T47D (cell line): ENCODE measurements around the gene TMEM266.
"Not testable (repeated sequence)": the region's sequence is repeated elsewhere in the genome, so short reads cannot be mapped to it uniquely, and the experiment has no call there.

Source experiments
- DNase-seq, 2 experiments: peaks; one replicate each; pipeline versions ENCODE4 v3.0.0 to v3.0.0-alpha.2; 2011 to 2012; ENCODE audit warnings: low read depth in 1 of 2, low spot score in 1 of 2
- JUND ChIP-seq: IDR thresholded peaks from 2 replicates; pipeline ENCODE4 v1.6.1; 2012; ENCODE audit warnings: low read depth
- in situ Hi-C: cut with HindIII; loops from 2 replicates; pipeline ENCODE4 v1.10.0; 2016; ENCODE audit warnings: low sequenced_read_pairs, low pct_unique_long_range_greater_than_20kb

Gene TMEM266, protein sequence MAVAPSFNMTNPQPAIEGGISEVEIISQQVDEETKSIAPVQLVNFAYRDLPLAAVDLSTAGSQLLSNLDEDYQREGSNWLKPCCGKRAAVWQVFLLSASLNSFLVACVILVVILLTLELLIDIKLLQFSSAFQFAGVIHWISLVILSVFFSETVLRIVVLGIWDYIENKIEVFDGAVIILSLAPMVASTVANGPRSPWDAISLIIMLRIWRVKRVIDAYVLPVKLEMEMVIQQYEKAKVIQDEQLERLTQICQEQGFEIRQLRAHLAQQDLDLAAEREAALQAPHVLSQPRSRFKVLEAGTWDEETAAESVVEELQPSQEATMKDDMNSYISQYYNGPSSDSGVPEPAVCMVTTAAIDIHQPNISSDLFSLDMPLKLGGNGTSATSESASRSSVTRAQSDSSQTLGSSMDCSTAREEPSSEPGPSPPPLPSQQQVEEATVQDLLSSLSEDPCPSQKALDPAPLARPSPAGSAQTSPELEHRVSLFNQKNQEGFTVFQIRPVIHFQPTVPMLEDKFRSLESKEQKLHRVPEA

DNA sequence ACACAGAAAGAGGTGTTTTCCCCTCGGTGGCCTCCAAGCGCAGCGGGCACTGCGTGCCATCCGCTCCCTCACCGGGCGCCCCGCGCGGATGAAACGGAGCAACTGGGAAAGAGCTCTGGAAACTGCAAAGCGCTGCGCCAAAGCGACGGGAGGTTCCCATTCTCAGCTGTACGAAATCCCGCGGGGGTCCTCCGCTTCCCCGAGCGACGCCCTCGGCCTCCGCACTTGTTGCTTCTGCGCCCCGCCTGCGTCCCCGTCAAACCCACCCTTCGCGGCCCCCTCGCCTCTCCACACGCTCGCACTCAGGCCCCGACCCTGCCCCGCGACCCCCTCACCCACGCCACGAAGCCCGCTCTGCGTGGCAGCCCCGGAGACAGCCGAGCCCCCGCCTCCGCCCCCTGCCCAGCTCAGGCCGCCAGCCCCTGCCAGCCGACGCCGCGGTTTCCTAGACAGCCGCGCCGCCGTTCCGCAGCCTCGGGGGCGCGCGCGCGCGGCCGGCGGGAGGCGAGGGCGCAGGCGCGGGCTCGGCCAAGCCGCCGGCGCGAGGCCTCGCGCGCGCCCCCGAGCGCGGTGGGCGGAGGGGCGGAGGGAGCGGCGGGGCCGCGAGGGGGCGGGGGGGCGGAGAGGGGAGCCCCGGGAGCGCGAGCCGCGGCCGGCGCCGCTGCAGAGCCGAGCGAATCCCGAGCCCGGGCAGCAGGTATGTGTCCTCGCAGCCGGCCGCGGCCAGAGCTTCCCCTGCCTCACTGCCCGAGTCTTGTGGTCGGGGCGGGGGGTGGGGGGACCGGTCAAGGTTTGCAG is at the start of gene TMEM266:
TMEM266 (plus strand) TSS at position 666 of the 798 bp plus-strand sequence. CDS start 74,279 bp downstream, outside the sequence.
- in situ Hi-C loops = no loop called here
- no peak for TF ChIP-seq JUND
- DNase-seq = peak; percentile 62 to 78

DNA sequence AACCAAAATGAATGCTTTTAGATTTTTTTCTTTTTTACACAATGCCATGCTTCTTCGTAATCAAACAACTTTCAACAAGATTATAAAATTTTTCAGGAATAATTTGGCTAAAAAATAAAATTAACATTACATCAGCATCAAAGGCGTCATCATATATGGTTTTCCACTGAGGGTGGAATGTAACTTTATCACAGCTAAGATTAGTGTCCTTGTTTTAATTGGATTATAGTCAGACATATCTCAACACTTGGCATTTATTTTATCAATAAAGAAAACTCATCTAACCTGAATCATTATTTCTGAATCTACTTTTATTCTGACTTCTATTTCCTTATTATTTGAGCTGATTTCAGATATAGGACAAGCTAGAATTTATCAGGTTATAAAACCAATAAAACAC is 49.2 kb upstream of the TMEM266 start:
- in situ Hi-C loops = no loop called here
- DNase-seq = no peak
- no peak for TF ChIP-seq JUND

DNA sequence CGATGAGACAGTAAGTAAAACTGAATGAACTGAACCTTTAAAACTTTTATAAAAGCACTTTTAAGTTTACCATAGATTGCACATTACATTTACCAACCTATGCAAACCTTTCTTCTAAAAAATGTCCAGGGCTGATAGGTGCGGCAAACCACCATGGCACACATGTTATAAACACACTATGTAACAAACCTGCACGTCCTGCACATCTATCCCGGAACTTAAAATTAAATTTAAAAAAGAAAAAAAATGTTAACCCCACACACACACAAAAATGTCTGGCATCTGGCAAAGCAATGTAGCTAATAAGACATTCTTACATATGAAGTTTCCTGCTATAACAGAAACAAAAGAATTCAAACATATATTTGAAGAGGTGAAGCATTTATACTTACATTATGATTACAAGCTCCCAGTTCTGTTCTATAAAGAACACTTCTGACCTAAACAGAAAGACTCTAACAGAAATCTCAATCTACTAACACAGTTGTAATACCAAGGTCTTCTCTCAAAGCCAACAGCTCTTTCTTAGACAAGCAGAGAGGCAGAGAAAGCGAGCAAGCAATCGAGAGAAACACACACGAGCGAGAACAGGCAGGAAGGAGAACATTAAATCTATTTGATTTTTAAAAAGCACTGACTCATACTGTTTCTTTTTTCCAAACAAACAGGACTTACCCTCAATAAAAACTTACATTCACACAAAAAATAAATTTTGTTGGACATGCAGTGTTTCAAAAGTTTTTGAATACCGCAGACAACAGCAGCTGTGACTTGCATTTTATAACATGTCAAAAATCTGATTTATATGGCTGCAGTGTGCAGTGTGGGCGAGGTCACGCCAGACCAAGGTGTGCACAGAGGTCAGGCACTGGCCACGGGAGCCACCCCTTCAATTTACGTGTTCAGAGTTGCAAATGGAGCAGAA is 47.9 kb upstream of the TMEM266 start, which contains the start of gene NRG4:
NRG4 (minus strand) TSS at position 798 of the 925 bp plus-strand sequence. CDS start 1,194 bp downstream, outside the sequence.
- peak in 1 of 2 experiments; percentile 46 for DNase-seq
- in situ Hi-C loops = no loop called here
- no peak for TF ChIP-seq JUND

DNA sequence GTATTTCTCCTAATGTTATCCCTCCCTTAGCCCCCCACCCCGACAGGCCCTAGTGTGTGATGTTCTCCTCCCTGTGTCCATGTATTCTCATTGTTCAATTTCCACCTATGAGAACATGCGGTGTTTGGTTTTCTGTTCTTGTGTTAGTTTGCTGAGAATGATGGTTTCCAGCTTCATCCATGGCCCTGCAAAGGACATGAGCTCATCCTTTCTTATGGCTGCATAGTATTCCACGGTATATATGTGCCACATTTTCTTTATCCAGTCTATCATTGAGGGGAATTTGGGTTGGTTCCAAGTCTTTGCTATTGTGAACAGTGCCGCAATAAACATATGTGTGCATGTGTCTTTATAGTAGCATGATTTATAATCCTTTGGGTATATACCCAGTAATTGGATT is 46.3 kb upstream of the TMEM266 start:
- DNase-seq, in situ Hi-C loops: not testable (repeated sequence)

DNA sequence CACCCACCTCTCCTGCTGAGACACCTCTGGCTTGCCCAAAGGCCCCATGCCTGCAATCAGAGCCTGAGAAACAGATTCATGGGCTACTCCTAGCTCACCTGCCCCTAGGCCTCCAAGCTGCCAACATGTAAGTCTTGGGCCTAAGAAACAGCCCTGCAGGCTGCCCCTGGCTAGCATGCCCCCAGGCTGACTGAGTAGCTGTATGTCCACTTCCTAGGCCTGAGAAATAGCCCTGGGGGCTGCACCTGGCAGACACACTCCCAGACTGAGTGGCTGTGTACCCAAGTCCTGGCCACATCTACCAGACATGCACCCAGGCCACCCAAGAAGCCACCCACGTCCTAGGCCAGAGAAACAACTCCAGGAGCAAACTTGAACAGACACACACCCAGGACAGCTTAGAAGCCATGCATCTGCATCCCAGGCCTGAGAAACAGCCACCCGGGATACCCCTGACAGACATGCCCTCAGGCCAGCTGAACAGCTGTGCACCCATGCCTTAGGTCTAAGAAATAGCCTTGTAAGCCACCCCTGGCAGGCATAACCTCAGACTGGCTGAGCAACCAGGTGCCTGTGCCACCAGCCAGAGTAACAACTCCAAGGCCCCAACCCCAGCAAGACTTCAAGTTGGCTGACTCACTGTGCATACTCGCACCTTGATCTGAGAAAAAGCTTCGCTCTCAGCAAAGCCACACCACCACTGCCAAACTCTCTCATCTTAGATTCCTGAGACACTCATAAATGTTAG is 35.6 kb upstream of the TMEM266 start:
- no peak for TF ChIP-seq JUND
- in situ Hi-C loops = no loop called here
- no peak for DNase-seq

DNA sequence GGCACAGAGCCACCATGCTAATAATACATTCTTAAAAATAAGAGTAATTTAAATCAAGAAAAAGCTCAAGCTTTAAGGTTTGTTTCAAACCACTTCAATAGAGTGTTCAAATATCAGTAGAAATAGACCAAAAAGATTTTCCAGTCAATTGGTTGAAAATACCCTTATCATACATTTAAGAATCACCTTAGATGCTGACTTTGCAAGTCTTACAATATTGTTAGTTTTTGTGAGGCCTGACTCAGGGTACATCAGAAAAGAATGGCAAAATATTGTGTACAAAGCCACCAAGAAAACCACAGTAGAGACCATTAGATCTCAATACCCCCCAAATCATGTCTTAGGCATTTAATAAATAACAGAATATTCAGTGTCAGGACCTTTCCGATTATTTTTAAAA is 27.7 kb upstream of the TMEM266 start:
- no peak for TF ChIP-seq JUND
- no peak for DNase-seq
- in situ Hi-C loops = no loop called here

DNA sequence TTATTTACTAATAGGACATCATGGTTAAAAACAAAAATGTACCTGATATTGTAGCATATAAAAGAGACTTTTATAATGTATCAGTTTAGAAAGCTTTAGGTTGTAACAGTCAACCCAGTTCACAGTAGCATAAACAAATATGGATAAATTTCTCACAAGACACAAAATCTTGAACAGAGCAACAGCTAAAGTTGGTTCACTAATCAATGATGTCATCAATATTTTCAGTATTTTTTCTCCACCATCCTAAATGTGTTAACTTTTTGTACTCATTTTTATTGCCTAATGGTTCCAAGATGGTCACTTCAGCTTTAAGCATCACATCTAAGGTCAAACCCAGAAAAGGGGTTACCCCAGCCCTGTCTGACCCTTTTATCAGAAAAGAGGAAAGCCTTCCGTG is 26.3 kb upstream of the TMEM266 start:
- no peak for DNase-seq
- in situ Hi-C loops = no loop called here
- TF ChIP-seq JUND = no peak

DNA sequence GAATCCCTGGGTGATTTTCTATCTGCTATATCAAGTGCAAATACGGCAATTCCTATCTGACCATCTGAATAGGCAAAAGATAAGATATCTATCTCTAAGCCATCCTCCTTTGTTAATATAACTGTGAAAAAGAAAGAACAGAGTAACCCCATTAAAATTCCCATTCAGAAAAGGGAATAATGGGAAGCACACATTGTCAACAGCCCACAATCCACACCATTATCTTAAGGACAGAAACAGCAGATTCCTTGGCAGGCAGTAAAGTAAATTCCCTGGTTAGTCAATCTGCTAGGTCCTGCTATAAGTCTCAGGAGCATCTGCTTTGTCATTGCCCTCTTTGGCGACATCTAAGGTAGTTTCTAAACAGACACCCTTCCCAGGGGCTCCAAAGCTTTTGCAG is 25.7 kb upstream of the TMEM266 start:
- in situ Hi-C loops = no loop called here
- DNase-seq = no peak
- TF ChIP-seq JUND = no peak

DNA sequence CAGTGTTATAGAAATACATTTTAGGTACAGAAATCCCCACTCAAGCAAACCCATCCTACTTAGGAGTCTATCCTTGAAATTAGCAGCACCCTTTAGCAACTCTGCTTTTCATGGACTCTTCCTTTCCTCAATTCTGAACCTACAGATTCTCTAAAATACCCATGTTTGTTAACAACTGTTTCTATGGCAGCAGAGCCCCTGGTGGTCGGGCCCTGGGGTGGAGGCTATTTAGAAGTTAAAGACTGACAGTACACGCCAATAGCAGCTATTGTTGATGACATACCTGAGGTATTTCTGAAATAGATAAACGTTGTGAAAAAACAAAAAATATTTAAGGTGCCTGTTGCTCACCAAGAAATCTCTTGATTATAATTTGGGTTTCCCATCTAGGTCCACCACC is 24.2 kb upstream of the TMEM266 start:
- in situ Hi-C loops = no loop called here
- TF ChIP-seq JUND = no peak
- DNase-seq = no peak

DNA sequence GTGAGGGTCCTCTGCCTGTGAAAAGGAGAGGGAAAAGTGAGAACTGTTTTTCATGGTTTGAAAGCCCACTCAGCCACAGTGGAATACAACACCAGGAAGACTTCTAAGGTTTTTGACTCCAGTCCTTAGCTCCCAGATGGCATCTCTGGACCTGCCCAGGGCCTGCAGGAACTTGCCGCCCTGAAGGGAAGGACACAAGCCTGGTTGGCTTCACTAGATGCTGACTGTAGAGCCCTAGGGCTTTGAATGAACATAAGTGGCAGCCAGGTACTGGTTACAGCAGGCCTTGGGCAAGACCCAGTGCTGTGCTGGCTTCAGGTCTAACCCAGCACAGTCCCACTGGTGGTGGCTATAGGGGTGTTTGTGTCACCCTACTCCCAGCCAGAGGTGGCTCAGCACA is 21.3 kb upstream of the TMEM266 start:
- DNase-seq = no peak
- in situ Hi-C loops = no loop called here
- no peak for TF ChIP-seq JUND

DNA sequence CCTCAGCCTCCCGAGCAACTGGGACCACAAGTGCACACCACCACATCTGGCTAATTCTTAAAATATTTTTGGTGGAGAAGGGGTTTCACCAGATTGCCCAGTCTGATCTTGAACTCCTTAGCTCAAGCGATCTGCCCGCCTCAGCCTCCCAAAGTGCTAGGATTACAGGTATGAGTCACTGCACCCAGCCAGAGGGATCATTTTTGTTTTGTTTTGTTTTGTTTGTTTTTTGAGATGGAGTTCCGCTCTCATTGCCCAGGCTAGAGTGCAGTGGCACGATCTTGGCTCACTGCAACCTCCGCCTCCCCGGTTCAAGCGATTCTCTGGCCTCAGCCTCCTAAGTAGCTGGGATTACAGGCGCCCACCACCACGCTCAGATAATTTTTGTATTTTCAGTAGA is 5.6 kb upstream of the TMEM266 start:
- in situ Hi-C loops, DNase-seq: not testable (repeated sequence)
